ENCODE measurements around the gene S1PR4. TPM values are rescaled to one million over a fixed set of nuclear protein-coding genes. Genes with fewer than 3 reads are reported as not detected.

Gene S1PR4
- total and polyA plus RNA-seq, 9 of the 15 experiments (the other 6 are each of a cell fraction or from before 2014, with no cell fraction given): 0.27 TPM; not detected in 8

DNA sequence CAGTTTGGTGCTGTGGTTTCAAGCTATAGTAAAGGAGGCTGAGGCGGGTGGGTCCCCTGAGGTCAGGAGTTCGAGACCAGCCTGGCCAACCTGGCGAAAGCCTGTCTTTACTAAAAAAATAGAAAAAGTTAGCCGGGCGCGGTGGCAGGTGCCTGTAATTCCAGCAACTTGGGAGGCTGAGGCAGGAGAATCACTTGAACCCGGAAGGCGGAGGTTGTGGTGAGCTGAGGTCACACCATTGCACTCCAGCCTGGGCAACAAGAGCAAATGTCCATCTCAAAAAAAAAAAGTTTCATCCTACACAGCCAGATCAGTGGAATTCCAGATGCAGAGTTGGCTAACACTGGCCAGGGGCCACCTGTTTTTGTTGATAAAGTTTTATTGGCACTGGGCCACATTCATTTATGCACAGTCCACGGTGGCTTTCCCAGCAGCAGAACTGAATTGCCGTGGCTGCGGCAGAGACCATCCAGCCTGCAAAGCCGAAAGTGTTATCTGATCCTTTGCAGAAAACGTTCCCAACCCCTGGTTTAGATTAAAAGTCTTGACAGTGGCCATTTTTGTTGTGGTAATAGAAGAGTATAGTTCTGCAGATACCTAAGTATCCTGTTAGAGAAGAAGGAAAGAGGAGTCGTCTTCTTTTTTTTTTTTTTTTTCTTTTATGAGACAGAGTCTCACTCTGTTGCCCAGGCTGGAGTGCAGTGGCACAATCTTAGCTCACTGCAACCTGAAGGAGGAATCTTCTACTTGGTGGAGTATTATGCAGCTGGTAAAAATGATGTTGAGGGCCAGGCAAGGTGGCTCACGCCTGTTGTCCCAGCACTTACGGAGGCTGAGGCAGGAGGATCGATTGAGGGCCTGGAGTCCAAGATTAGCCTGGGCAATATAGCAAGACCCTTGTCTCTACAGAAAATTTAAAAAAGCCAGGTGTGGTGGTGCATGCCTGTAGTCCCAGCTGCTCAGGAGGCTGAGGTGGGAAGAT is 15.8 kb downstream of the S1PR4 start (continued):
- TF ChIP-seq, protein P1, sequence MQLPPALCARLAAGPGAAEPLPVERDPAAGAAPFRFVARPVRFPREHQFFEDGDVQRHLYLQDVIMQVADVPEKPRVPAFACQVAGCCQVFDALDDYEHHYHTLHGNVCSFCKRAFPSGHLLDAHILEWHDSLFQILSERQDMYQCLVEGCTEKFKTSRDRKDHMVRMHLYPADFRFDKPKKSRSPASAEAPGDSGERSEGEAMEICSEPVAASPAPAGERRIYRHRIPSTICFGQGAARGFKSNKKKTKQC (CRISPR knock-in tag; IDR thresholded peaks at IDR 0.05): no peak
- TF ChIP-seq, protein P2, sequence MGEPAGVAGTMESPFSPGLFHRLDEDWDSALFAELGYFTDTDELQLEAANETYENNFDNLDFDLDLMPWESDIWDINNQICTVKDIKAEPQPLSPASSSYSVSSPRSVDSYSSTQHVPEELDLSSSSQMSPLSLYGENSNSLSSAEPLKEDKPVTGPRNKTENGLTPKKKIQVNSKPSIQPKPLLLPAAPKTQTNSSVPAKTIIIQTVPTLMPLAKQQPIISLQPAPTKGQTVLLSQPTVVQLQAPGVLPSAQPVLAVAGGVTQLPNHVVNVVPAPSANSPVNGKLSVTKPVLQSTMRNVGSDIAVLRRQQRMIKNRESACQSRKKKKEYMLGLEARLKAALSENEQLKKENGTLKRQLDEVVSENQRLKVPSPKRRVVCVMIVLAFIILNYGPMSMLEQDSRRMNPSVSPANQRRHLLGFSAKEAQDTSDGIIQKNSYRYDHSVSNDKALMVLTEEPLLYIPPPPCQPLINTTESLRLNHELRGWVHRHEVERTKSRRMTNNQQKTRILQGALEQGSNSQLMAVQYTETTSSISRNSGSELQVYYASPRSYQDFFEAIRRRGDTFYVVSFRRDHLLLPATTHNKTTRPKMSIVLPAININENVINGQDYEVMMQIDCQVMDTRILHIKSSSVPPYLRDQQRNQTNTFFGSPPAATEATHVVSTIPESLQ (CRISPR knock-in tag; IDR thresholded peaks at IDR 0.05): no peak
- TF ChIP-seq TSC22D4 (tag; IDR thresholded peaks at IDR 0.05) (no peak), RBBP5 (IDR thresholded peaks at IDR 0.05; ENCODE audit: borderline replicate concordance, insufficient read depth, low read length, poor library complexity, severe bottlenecking) (peak; percentile 51), STAG1 (CRISPR knock-in tag; IDR thresholded peaks at IDR 0.05; ENCODE audit: borderline replicate concordance) (no peak), EP400 (IDR thresholded peaks at IDR 0.05) (peak; percentile 50; the same call in 1 of the 2 replicates), HDAC6 (IDR thresholded peaks at IDR 0.05; ENCODE audit: low read depth, low read length) (no peak)
- TF ChIP-seq, protein P3, sequence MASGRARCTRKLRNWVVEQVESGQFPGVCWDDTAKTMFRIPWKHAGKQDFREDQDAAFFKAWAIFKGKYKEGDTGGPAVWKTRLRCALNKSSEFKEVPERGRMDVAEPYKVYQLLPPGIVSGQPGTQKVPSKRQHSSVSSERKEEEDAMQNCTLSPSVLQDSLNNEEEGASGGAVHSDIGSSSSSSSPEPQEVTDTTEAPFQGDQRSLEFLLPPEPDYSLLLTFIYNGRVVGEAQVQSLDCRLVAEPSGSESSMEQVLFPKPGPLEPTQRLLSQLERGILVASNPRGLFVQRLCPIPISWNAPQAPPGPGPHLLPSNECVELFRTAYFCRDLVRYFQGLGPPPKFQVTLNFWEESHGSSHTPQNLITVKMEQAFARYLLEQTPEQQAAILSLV (tag; IDR thresholded peaks at IDR 0.05): 0 out of 2 replicates have a peak, but pooled peaks have one; percentile 24
- TF ChIP-seq, protein P4, sequence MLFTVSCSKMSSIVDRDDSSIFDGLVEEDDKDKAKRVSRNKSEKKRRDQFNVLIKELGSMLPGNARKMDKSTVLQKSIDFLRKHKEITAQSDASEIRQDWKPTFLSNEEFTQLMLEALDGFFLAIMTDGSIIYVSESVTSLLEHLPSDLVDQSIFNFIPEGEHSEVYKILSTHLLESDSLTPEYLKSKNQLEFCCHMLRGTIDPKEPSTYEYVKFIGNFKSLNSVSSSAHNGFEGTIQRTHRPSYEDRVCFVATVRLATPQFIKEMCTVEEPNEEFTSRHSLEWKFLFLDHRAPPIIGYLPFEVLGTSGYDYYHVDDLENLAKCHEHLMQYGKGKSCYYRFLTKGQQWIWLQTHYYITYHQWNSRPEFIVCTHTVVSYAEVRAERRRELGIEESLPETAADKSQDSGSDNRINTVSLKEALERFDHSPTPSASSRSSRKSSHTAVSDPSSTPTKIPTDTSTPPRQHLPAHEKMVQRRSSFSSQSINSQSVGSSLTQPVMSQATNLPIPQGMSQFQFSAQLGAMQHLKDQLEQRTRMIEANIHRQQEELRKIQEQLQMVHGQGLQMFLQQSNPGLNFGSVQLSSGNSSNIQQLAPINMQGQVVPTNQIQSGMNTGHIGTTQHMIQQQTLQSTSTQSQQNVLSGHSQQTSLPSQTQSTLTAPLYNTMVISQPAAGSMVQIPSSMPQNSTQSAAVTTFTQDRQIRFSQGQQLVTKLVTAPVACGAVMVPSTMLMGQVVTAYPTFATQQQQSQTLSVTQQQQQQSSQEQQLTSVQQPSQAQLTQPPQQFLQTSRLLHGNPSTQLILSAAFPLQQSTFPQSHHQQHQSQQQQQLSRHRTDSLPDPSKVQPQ (CRISPR knock-in tag; IDR thresholded peaks at IDR 0.05; ENCODE audit: borderline replicate concordance): no peak
- TF ChIP-seq, protein P5, sequence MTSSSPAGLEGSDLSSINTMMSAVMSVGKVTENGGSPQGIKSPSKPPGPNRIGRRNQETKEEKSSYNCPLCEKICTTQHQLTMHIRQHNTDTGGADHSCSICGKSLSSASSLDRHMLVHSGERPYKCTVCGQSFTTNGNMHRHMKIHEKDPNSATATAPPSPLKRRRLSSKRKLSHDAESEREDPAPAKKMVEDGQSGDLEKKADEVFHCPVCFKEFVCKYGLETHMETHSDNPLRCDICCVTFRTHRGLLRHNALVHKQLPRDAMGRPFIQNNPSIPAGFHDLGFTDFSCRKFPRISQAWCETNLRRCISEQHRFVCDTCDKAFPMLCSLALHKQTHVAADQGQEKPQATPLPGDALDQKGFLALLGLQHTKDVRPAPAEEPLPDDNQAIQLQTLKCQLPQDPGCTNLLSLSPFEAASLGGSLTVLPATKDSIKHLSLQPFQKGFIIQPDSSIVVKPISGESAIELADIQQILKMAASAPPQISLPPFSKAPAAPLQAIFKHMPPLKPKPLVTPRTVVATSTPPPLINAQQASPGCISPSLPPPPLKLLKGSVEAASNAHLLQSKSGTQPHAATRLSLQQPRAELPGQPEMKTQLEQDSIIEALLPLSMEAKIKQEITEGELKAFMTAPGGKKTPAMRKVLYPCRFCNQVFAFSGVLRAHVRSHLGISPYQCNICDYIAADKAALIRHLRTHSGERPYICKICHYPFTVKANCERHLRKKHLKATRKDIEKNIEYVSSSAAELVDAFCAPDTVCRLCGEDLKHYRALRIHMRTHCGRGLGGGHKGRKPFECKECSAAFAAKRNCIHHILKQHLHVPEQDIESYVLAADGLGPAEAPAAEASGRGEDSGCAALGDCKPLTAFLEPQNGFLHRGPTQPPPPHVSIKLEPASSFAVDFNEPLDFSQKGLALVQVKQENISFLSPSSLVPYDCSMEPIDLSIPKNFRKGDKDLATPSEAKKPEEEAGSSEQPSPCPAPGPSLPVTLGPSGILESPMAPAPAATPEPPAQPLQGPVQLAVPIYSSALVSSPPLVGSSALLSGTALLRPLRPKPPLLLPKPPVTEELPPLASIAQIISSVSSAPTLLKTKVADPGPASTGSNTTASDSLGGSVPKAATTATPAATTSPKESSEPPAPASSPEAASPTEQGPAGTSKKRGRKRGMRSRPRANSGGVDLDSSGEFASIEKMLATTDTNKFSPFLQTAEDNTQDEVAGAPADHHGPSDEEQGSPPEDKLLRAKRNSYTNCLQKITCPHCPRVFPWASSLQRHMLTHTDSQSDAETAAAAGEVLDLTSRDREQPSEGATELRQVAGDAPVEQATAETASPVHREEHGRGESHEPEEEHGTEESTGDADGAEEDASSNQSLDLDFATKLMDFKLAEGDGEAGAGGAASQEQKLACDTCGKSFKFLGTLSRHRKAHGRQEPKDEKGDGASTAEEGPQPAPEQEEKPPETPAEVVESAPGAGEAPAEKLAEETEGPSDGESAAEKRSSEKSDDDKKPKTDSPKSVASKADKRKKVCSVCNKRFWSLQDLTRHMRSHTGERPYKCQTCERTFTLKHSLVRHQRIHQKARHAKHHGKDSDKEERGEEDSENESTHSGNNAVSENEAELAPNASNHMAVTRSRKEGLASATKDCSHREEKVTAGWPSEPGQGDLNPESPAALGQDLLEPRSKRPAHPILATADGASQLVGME (CRISPR knock-in tag; IDR thresholded peaks at IDR 0.05): no peak

Data from K562 (cell line).